PC-3 (cell line): ENCODE results near the gene NUPR1. TPM values are rescaled to one million over a fixed set of nuclear protein-coding genes. Genes with fewer than 3 reads are reported as not detected.

Source experiments
- ATAC-seq: fragments of 200-7000 bp; cut with Tn5 transposase; 2 replicates; pipeline ENCODE4 v1.9.1; 2020; ENCODE audit warnings: mild to moderate bottlenecking, moderate library complexity
- BruUV-seq: library from RNA; stranded (reverse); fragments of 400-500 nt; replicated peaks from 2 replicates; lab custom pipeline; 2021; lab: Mats Ljungman, UMichigan
- CTCF ChIA-PET: fragments of 300-600 bp; sonication (Branson Sonifier 250); formaldehyde crosslinking; loops from one replicate; lab custom pipeline; 2022; ENCODE audit warnings: antibody characterized with exemption; lab: Charles Lee
- POLR2A ChIA-PET: fragments of 300-600 bp; sonication (Branson Sonifier 250); formaldehyde crosslinking; loops from one replicate; lab custom pipeline; 2022; ENCODE audit warnings: antibody characterized with exemption; ENCODE audit not compliant: unreplicated experiment; lab: Charles Lee
- DNase-seq: peaks from one replicate; pipeline ENCODE4 v3.0.0-alpha.2; 2015
- H2AFZ ChIP-seq: fragments of 300-600 bp; sonication (generic); 2 replicates; pipeline ENCODE4 v1.6.0; 2016; ENCODE audit warnings: antibody characterized with exemption, low read length
- H3F3A ChIP-seq: fragments of 300-600 bp; sonication (generic); one replicate; pipeline ENCODE4 v1.6.0; 2017; ENCODE audit warnings: antibody characterized with exemption, low read length, control low read depth, mild to moderate bottlenecking; ENCODE audit not compliant: unreplicated experiment
- H3K27ac ChIP-seq: fragments of 300-600 bp; sonication (generic); 2 replicates; pipeline ENCODE4 v1.5.1; 2016; ENCODE audit warnings: mild to moderate bottlenecking, low read length
- H3K27me3 ChIP-seq: fragments of 300-600 bp; sonication (generic); 2 replicates; pipeline ENCODE4 v1.6.1; 2016; ENCODE audit warnings: low read length, mixed read lengths
- H3K36me3 ChIP-seq: fragments of 300-600 bp; sonication (generic); 2 replicates; pipeline ENCODE4 v1.6.1; 2016; ENCODE audit warnings: low read depth, mixed run types, low read length, mixed read lengths
- H3K4me1 ChIP-seq: fragments of 300-600 bp; sonication (generic); 2 replicates; pipeline ENCODE4 v1.5.1; 2016; ENCODE audit warnings: low read length; ENCODE audit not compliant: insufficient read depth
- H3K4me2 ChIP-seq: fragments of 300-600 bp; sonication (generic); 2 replicates; pipeline ENCODE4 v1.6.0; 2016; ENCODE audit warnings: low read length
- H3K4me3 ChIP-seq: fragments of 300-600 bp; sonication (generic); 2 replicates; pipeline ENCODE4 v1.5.1; 2016; ENCODE audit warnings: mild to moderate bottlenecking, low read length, mixed read lengths
- H3K79me2 ChIP-seq: fragments of 300-600 bp; sonication (generic); 2 replicates; pipeline ENCODE4 v1.6.1; 2017; ENCODE audit warnings: low read length, mixed read lengths
- H3K9ac ChIP-seq: fragments of 300-600 bp; sonication (generic); 2 replicates; pipeline ENCODE4 v1.6.0; 2016; ENCODE audit warnings: mild to moderate bottlenecking, low read length
- H3K9me2 ChIP-seq: fragments of 300-600 bp; sonication (generic); replicated peaks from 2 replicates; pipeline ENCODE4 v1.6.1; 2016; ENCODE audit warnings: mixed run types, low read length, mixed read lengths
- H3K9me3 ChIP-seq: fragments of 300-600 bp; sonication (generic); 2 replicates; pipeline ENCODE4 v1.6.1; 2016; ENCODE audit warnings: low read length, mixed read lengths
- H4K20me1 ChIP-seq: fragments of 300-600 bp; sonication (generic); 2 replicates; pipeline ENCODE4 v1.6.1; 2016; ENCODE audit warnings: low read length, mixed read lengths
- CTCF ChIP-seq: fragments of 300-600 bp; sonication (generic); conservative IDR thresholded peaks from 2 replicates; pipeline ENCODE4 v1.5.1; 2017; ENCODE audit warnings: antibody characterized with exemption, low read depth, mild to moderate bottlenecking, low read length
- EZH2 ChIP-seq: fragments of 300-600 bp; sonication (generic); IDR thresholded peaks from one replicate; pipeline ENCODE4 v1.6.1; 2017; ENCODE audit warnings: antibody characterized with exemption, mild to moderate bottlenecking, low read length; ENCODE audit not compliant: unreplicated experiment
- EZH2phosphoT487 ChIP-seq: fragments of 300-600 bp; sonication (generic); IDR thresholded peaks from 2 replicates; pipeline ENCODE4 v1.6.1; 2018; ENCODE audit warnings: mild to moderate bottlenecking, antibody characterized with exemption, low read length, borderline replicate concordance
- intact Hi-C: fragments of 100-400 bp; cut with micrococcal nuclease; formaldehyde crosslinking; loops from 2 replicates; pipeline ENCODE4 v1.9.0; 2023
- total RNA-seq: library from RNA; depleted of rRNA; stranded (reverse); fragments of >200 nt; gene quantifications from 2 replicates; pipeline ENCODE4 v1.2.3, GENCODE V29; 2014

NUPR1 gene
- total RNA-seq, 1 experiment from 2014 or later: 16.5 TPM

- TF ChIP-seq CTCF: no peak
- no peak for TF ChIP-seq EZH2
- no peak for TF ChIP-seq EZH2phosphoT487
- ATAC-seq (no peak), DNase-seq (no peak)
- Histone ChIP-seq H3K4me2 (no peak overlapping the region), H3K79me2 (no peaks in the 10 kb centered on the region), H3K9me3 (no peaks in the 10 kb centered on the region), H3K4me3 (no peak overlapping the region), H3K27ac (no peak overlapping the region), H3K27me3 (no peaks in the 10 kb centered on the region), H3F3A (no peaks in the 10 kb centered on the region), H4K20me1 (no peaks in the 10 kb centered on the region), H3K9ac (no peak overlapping the region), H3K9me2 (no peaks in the 10 kb centered on the region), H2AFZ (no peak overlapping the region), H3K36me3 (no peaks in the 10 kb centered on the region), H3K4me1 (no peaks in the 10 kb centered on the region)
- intact Hi-C loops: no loop called here
- no TSS peak for BruUV-seq
- POLR2A ChIA-PET: no interaction called here
- CTCF ChIA-PET: no interaction called here
Observed at GRCh38 chr16:28524681-28525171, 14.0 kb downstream of the NUPR1 start.

- DNase-seq: no peak
- BruUV-seq: no TSS peak
- no peaks in the 10 kb centered on the region for H3K9me3 ChIP-seq
- intact Hi-C loops: no loop called here
- H3K9ac ChIP-seq: no peak overlapping the region
- H3K4me3 ChIP-seq: no peak overlapping the region
- no peak for TF ChIP-seq EZH2
- H3K9me2 ChIP-seq: no peaks in the 10 kb centered on the region
- H4K20me1 ChIP-seq: no peaks in the 10 kb centered on the region
- H3K36me3 ChIP-seq: no peaks in the 10 kb centered on the region
- POLR2A ChIA-PET: no interaction called here
- no peak overlapping the region for H3K4me2 ChIP-seq
- no peaks in the 10 kb centered on the region for H3K79me2 ChIP-seq
- no peaks in the 10 kb centered on the region for H3K4me1 ChIP-seq
- CTCF ChIA-PET: no interaction called here
- no peak for ATAC-seq
- no peaks in the 10 kb centered on the region for H3F3A ChIP-seq
- no peak overlapping the region for H2AFZ ChIP-seq
- no peaks in the 10 kb centered on the region for H3K27me3 ChIP-seq
- no peak overlapping the region for H3K27ac ChIP-seq
Observed at GRCh38 chr16:28522792-28523191, 16.0 kb downstream of the NUPR1 start.

GRCh38 chr16:28521436-28521835 lies 17.3 kb downstream of the NUPR1 start:
- Histone ChIP-seq H3K4me3 (no peak overlapping the region), H4K20me1 (no peaks in the 10 kb centered on the region), H3K27me3 (no peaks in the 10 kb centered on the region), H3K27ac (no peak overlapping the region), H3K9ac (no peak overlapping the region), H3K4me2 (no peak overlapping the region), H3F3A (no peaks in the 10 kb centered on the region), H3K36me3 (no peaks in the 10 kb centered on the region), H3K79me2 (no peaks in the 10 kb centered on the region), H3K9me2 (no peaks in the 10 kb centered on the region), H2AFZ (no peak overlapping the region), H3K4me1 (no peaks in the 10 kb centered on the region), H3K9me3 (no peaks in the 10 kb centered on the region)
- TF ChIP-seq EZH2phosphoT487: no peak
- no peak for TF ChIP-seq CTCF
- TF ChIP-seq EZH2: no peak
- DNase-seq (no peak), ATAC-seq (no peak)
- intact Hi-C loops: no loop called here
- POLR2A ChIA-PET: no interaction called here
- BruUV-seq: no TSS peak
- CTCF ChIA-PET: no interaction called here
